ENCODE measurements around the gene SLC41A3.

Gene SLC41A3

DNA sequence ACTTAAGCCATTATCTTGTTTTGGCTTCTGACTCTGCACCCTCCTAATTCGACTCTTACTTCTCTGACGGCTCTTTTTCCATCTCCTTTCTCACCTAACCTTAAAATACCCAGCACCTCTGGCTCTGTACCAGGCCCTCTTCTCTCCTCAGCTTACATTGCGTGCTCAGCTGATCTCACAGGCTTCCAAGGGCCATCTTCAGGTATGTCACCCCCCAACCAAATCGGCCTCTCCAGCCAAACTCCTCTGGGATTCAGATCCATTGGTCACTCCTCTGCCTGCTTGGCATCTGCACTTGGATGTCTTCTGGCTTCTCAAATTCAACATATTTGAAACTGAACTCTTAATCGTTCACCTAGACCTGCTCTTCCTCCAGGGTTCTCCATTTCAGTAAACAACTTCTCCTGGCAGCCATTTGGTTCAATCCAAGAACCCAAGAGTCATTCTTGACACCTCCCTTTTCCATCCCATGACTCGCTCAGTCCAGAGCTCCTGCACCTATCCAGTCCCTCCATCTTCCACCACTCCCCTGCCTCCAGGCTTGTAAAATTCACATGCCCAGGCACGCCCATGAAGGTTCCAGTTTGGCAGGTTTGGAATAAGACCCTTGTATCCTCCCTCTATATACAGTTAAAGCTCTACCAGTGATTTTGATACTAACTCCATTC, 35.2 kb upstream of the SLC41A3 start:
- no peak for DNase-seq

DNA sequence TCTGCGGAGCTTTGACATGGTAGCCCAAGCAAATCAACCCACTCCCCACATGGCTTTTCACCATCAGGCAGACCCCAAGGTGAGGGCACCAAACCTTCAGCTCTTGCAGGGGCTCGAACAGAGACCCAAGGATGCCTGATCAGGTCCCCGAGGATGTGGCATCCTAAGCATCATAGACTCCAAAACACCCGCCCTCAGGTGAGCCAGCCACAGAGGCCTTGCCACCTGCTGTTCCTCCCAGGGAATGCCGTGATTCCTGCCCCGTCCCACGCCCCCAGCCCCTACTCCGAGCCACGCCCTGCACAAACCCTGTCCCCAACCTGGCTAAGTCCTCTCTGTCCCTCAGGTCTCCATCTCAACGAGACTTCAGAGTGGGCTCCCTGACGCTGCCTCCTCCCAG, 34.7 kb upstream of the SLC41A3 start:
- DNase-seq: no peak

DNA sequence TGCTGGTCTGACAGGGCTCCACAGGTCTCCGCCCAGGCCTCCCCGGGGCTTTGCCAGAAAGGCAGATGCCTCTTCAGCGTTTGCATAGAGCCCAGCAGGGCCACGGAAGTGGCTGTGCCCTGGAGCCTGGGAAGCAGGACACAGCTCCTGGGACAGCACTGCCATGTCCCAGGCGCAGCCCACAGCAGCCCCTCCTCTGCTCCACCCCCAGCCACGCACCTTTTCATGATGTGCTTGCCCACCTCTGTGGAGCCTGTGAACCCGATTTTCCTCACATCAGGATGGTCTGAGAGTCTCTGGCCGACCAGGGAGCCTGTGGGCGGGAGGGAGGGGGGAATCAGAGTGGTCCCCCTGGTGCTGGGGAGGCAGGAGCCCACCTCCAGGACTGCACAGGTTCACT, 33.9 kb upstream of the SLC41A3 start:
- no peak for DNase-seq

DNA sequence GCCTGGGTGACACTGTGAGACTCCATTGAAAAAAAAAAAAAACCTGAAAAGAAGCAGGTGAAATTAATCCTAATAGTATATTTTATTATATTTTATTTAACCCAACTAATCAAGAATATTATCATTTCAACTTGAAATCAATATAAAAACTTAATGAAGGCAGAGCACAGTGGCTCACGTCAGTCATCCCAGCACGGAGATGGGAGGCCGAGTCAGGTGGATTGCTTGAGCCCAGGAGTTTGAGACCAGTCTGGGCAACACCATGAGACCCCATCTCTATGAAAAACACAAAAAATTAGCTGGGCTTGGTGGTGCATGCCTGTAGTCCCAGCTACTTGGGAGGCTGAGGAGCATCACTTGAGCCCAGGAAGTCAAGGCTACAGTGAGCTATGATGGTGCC, 33.3 kb upstream of the SLC41A3 start:
- no peak for DNase-seq

DNA sequence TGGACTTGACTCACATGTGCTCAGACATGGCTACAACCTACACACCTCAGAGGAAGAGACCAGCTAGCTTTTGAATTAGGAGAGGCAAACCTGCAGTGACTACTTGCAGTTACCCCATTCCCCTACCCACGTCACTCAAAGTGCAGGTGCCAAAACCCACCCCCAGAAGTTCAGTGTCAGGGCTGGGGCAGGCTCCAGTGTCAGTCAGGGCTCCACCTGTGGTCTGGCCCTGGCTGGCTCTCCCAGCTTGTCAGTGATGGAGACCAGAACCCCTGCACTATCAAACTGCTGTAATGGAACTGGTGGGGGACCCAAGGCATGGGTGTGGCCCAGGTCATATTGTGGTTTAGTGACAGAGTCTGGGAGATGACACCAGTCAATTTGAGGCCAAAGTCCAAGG, 32.6 kb upstream of the SLC41A3 start:
- DNase-seq: no peak

DNA sequence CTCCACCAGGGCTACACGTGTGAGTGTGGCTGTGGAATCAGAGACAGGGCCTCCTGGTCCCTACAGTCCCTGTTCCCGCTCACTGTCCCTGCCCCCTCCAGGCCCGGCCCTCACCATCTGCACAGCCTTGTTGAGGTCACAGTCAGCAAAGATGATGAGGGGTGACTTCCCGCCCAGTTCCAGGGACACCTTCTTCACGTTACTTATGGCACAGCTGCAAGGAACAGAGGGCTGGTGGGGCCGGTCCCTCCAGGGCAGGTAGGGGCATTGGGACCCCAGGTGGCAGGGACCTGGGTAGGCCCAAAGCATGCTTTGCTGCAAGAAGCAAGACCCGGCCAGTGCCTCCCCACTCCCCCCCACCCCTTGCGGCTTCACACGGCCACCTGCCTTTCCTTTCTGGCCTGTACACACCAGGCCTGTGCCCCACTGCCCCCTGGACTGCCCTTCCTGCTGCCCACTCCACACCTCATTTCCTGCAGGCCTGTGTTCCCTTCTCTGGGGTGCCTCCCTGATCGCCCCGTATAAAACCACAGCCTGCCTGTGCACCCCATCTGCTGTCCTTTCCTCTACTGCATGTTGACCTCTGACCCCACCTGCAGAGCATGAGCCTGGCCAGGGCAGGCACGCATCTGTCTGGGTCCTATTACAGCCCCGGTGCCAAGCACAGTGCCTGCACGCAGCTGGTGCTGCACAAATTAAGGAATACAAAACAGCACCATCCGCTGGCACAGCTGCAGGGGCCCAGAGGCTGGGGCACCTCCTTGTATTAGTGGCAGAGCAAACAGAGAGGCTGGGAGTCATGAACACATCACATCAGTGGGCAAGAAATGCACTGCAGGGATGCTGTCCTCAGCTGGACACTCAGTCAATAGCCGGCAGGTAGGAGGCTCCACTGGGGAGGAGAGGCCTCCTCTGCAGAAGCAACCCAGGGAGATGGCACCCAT, 30.8 kb upstream of the SLC41A3 start:
- DNase-seq: no peak

DNA sequence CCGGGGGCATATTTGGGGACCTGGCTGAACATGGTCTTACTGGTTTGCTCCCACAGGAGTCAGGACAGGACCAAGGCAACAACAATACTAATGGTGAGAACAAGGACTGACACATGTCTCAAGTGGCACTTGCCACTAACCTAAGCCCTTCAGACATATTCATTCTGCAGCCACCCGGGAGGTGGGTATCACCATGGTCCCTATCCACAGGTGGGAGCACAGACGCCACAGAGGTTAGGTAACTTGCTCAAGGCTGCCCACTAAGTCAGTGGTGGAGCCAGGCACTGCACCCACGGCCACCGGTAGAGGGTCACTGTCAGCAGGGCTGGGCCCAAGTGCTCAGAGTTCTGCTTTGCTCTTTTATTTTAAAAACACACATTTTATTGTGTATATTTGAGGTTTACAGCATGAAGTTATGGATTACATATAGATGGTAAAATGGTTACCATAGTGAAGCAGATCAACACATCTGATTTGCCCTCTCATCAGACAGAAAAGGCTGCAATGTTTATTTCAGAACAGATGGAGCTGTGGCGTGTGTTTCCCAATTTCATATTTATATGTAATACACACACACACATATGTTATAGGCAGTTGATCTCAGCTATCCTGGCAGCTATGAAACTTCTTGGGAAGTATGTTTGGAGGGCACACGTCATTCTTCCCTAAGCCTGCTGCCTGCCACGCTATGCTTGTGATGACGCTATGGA, 30.0 kb upstream of the SLC41A3 start:
- no peak for DNase-seq

DNA sequence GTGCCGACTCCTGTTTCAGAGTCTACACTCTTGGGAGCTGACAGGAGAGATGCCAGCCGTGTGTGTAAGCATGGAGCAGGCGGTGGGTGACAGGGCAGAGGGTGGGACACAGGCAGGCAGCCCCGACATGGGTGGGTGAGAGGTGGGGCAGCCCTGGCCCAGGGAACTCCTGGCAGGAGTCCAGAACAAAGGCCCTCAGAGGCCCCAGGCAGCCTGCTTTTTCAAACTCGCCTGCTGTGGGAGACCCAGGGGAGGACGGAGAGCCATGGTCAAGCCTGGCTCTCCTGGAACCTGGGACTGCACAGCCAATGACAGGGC, 29.3 kb upstream of the SLC41A3 start:
- DNase-seq: no peak

DNA sequence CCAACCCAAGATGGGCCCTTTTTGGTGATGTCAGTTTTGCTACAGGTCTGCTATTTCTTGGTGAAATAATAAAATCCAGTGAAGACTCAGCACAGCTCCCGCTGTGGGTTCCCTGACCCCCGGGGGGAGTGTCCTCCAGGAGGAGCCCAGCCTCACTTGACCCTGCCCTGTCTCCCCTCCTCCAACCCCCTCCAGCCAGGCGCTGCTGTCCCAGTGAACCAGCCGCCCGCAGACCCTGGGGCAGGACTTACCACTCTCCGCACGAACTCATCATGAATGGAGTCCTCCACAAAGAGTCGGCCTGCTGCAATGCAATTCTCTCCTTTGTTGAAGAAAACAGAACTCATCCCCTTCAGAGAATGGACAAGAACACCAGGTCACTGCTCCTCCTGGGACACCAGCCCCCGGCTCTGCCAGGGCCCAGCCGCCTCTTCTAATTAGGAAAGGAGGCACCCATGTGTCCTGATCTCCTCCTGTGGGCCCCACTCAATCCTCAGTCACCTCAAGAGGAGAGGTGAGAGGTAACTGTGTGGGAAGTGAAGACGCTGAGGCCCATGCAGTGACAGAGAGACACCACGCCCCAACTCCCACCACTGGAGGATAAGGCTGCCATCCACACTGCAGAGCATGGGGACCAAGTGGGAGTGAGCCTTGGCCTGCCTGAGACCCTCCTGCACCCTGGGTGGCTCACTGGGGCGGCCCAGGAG, 28.8 kb upstream of the SLC41A3 start:
- no peak for DNase-seq

DNA sequence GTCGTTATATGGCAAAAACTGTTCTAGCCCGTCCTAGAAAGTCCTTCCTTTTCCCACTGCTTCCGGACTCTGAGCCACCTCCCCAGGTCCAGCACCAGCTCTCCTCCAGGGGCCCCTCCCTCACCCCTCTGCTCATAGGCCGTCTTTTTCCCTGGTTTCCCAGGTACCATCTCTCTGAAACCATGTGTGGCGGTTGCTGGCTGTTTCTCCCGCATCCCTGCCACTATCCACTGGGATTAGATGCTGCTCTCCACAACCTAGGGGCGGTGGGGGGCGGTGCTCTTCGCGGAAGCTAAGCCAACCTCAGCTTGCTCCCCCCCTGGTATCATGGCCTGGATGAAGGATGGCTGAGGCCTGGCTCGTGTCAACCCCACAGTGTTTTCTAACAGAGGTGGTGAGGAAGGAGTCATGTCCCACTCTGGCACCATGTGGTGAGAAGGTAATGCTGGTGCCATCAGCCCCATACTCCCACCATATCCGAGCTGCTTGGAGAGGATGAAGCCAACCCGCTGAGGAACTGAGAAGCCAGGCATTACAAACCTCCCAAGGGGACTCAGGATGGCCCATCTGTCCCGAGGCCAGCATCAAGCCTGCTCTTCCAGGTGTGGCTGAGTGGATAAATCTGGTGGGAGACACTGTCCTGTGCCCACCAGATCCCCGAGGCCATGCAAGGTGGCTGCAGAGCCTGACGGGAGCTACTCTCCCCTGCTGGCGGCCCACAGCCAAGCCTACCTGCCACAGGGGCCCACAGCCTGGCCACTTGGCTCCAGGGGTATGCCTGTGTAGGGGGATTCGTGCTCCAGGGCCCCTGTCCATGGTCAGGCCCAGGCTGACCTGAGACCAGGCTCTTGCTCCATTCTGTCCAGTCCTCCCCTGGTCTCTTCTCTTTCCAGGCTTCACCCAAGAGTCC, 27.9 kb upstream of the SLC41A3 start:
- no peak for DNase-seq

DNA sequence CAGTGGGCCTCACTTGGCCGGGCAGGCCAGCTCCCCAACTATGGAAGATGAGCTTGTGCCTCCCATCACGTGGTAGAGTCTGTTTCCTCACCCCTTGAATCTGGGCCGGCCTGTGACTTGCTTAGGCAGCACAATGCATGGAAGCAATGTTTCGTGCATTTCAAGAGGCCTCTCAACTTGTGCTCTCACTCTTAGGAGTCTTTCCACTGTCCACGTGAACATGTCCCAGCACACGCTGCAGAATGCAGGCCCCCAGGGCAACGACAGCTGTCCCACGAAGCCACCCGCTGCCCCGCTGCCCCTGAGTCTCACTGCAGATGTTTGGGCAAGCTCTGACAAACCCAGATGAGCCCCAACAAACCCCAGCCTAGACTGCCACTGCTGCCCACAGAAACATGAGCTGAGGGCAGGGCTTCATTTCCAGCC, 27.2 kb upstream of the SLC41A3 start:
- DNase-seq: no peak

DNA sequence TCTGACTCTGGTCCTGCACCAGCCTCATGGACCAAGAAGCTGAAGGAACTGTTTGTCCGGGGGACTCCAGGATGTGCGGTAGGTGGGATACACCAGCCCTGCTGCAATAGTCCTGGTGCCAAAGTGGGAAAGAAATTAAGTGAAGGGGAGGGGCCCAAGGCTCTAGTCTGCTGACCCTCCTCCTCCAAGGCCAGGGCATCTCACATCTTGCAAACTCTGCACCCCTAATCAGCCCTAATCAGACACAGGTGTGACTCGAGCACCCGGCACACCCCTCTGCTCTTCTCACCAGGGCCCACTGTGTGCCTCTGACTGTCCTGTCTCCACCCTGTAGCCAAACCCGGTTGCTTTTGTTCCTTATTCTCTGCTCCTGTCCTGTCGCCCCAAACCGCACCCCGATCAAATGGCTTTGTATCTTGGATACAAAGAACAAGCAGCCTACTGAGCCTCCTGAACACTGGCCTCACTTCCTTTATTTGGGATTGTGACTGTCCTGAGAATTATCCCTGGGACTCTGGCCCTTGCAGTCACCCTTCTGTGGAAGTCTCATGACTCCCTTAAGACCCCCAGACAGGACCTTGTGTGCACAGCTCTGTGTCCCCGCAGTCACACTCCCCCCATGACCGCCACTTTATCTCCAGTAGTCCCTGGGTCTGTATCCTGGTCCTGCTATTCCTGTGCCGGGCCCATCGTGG, 26.7 kb upstream of the SLC41A3 start:
- DNase-seq: no peak

DNA sequence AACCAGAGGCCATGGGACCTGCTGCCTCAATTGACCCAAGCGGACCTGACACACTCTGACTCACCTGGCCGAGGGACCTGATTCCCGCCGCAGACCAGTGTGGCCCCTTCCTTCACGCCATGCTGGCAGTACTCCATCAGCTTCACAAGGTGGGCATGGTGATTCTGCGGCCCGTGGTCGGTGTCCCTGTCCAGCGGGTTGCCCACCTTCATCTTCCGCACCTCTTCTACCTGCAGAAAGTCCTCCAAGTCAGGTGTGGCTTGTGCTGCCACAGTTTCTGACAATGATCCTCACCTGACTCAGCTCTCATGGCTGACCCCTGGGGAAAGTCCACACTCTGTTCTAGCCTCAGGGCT, 25.9 kb upstream of the SLC41A3 start:
- no peak for DNase-seq

DNA sequence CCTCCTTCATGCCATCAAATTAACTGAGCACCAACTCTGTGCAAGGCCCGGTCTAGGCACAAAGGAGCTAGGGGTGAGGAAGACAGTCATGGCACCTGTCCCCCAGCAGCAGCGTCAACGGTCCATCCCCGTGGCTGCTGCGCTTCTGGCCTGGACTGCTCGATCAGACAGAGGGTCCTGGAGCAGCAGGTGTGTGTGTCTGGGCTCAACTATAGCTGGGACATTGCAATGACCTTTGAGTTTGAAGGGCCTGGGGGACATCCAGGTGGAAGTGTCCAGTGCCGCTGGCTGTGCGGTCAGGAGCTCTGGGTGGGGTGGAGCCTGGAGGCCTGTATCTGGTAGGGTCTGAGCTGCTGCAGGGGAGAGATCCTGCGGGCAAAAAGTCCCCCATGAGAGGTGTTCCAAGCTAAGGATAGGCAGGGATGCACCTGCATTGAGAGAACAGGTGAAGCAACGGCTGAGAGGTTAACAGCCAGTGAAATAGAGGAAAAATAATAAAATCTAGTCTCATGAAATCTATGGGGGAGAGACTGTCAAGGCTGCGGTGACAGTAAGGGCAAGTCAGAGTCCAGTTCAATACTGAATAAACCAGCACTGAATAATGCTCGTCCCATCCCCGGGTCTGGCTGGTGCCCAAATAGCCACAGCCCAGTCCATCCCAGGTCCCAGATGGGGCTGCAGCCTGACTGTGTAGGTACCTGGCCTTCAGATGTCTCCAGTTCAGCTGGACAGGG, 25.4 kb upstream of the SLC41A3 start:
- DNase-seq: no peak

DNA sequence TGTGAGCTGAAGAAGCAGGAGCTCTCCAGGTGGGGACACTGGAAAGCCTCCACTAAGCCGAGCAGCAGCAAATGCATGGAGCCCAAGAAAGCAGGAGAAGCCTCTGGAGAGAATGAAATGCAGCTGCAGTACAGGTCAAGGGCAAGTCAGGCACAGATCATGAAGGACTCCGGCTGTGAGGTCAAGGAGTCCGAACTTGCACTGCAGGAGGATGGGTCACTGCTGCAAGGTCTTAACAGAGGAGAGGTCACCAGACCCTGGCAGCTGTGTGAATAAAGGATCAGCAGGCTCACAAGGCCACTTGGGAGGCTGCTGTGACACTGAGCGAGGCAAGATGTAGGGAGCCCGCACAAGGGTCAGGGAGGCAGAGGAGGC, 24.7 kb upstream of the SLC41A3 start:
- DNase-seq: no peak

DNA sequence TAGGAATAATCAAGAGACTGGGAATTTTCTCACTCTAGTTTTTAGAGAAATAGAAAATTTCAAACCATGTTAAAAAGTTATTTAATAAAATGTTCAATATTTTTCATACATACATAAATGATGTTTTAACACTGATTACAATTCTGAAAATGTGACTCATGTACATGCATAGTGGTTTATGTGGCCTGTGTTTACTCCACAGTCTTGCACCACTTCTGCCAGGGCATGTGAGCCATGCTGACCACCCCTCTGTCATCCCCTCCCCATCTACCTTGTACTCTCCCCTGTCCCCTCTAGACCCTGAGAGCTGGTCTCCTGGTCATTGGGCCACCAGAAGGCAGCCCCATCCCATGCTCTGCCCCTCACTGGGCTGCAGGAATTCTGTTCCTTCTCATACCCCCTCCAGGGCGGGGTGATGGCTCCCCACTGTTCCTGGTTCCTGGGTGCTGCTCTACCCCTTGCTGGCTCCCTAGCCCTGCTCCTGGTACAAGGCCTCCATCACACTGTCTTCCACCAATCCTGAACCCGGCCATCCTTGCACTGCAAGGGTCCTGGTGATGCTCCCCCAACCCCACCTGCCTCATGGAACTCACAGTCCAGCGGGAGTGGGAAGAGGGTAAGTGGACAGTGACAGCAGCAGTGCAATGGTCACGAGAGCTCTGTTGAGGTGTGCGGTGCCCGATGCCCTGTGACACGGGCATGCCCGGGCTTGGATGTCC, 24.2 kb upstream of the SLC41A3 start:
- DNase-seq: no peak

DNA sequence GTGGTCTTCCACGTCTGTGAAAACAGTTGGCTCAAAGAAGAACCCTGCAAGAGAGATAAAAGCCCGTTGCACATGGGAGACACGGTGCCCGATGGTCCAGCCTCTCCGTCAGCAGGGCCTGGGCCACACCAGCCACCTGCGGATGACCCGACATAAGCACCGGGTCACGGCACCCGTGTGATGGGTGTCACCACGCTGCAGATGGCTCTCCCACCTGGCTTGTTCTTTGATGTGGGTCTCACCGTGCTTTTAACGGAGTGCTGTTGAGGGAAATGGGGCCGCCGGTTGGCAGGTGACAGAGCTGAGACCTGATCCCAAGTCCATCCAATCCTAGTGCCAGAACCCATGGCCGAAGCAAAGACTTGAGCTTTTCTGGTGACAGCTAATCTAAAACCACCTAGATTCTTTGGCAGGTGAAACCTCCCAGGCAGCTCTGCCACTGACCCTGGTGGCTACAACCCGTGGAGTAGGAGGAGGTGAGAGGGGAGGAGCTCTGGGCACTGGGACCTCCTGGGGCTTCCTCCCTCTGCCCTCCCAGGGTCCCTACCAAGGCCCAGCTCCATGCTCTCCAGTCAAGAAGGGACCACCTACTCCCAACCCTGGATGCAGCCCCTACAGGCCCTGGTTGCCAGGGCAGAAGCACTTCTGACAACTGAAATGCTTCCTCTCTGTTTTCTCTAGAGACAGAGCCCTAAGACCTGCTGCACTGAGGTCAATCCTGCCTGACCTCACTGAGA, 23.4 kb upstream of the SLC41A3 start:
- no peak for DNase-seq

DNA sequence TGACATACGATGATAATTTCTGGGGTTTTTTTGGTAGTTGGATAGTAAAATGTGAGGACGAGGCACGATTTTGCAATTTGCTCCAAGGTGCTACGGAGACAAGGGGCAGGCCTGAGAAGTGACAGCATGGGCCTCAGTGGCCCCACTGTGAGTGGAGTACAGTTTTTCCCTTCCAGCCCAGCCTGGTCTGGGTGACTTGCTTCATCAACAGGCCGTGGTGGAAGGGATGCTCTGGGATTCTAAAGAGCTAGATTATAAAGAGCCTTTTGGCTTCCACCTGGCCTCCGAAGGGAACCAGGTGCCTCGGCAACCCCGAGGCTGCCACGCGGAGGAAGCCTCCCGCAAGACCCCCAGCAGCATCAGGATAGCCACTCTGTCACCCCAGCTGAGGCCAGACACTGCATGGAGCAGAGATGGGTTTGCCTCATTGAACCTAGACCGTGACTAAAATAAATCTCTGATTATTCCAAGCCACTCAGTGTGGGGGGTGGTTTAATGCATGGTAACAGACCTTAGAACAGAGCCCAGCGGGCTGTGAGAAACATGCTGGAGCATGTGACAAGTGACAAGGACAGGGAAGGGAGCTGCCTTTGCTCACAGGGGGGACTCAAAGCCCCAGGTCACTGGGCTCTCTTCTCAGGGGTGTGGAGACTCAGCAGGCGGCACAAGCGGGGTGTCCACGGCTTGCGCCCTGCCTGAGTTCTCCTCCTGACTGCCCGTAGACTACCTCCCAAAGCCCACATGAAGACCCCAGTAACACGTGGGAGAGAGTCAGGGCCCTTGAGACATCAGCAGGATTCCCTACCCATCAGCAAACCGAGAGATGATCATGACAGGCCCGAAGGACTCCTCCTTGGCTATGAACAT, 22.6 kb upstream of the SLC41A3 start:
- no peak for DNase-seq
